SK-N-SH treated with all-trans-retinoic acid at 6 μM for 48 hours (cell line): ENCODE measurements around the gene SEC22A.

ENCODE experiments used
- ARNTL ChIP-seq: fragments of 450-650 bp; formaldehyde crosslinking; IDR thresholded peaks from 2 replicates; pipeline ENCODE4 v1.5.0; 2020; ENCODE audit warnings: low read depth, mild to moderate bottlenecking, moderate library complexity, borderline replicate concordance
- BACH2 ChIP-seq: fragments of 250-450 bp; sonication (Bioruptor Pico); IDR thresholded peaks from 2 replicates; pipeline ENCODE4 v1.9.0; 2021; ENCODE audit warnings: mild to moderate bottlenecking, borderline replicate concordance
- CSDC2 ChIP-seq: fragments of 250-450 bp; sonication (Bioruptor Pico); IDR thresholded peaks from 2 replicates; pipeline ENCODE4 v1.5.0; 2020; ENCODE audit warnings: mild to moderate bottlenecking, moderate library complexity
- ESRRG ChIP-seq: fragments of 250-450 bp; sonication (Bioruptor Pico); IDR thresholded peaks from 2 replicates; pipeline ENCODE4 v1.6.1; 2021; ENCODE audit warnings: mild to moderate bottlenecking
- ISL1 ChIP-seq: fragments of 250-450 bp; sonication (Bioruptor Pico); IDR thresholded peaks from 2 replicates; pipeline ENCODE4 v2.1.2; 2022; ENCODE audit warnings: mild to moderate bottlenecking, moderate library complexity
- PATZ1 ChIP-seq: fragments of 250-450 bp; sonication (Bioruptor Pico); IDR thresholded peaks from 2 replicates; pipeline ENCODE4 v1.8.0; 2020; ENCODE audit warnings: mild to moderate bottlenecking, moderate library complexity, borderline replicate concordance
- POU6F1 ChIP-seq: fragments of 250-450 bp; sonication (Bioruptor Pico); IDR thresholded peaks from 2 replicates; pipeline ENCODE4 v1.8.0; 2021; ENCODE audit warnings: low read depth, mild to moderate bottlenecking, moderate library complexity, borderline replicate concordance
- TSHZ2 ChIP-seq: fragments of 250-450 bp; sonication (Bioruptor Pico); IDR thresholded peaks from 2 replicates; pipeline ENCODE4 v1.5.0; 2020; ENCODE audit warnings: mild to moderate bottlenecking, moderate library complexity
- ZFP3 ChIP-seq: fragments of 250-450 bp; sonication (Bioruptor Pico); IDR thresholded peaks from 2 replicates; pipeline ENCODE4 v1.5.0; 2020; ENCODE audit warnings: mild to moderate bottlenecking, moderate library complexity
- ZFP30 ChIP-seq: fragments of 450-650 bp; formaldehyde crosslinking; IDR thresholded peaks from 2 replicates; pipeline ENCODE4 v1.5.0; 2022; ENCODE audit warnings: mild to moderate bottlenecking, moderate library complexity
- ZNF565 ChIP-seq: fragments of 450-650 bp; formaldehyde crosslinking; conservative IDR thresholded peaks from 2 replicates; pipeline ENCODE4 v1.5.0; 2020; ENCODE audit warnings: low read depth, mild to moderate bottlenecking, moderate library complexity
- ZNF8 ChIP-seq: fragments of 450-650 bp; formaldehyde crosslinking; IDR thresholded peaks from 2 replicates; pipeline ENCODE4 v1.5.0; 2020; ENCODE audit warnings: mild to moderate bottlenecking, moderate library complexity

GRCh38 chr3:123271466-123272159 is 69.9 kb downstream of the SEC22A start:
- TF ChIP-seq BACH2 (CRISPR knock-in tag) (no peak), ZFP3 (no peak), CSDC2 (no peak), POU6F1 (CRISPR knock-in tag) (no peak), ISL1 (CRISPR knock-in tag) (no peak), ZNF565 (no peak), PATZ1 (CRISPR knock-in tag) (no peak), ZNF8 (no peak), ARNTL (no peak), TSHZ2 (CRISPR knock-in tag) (no peak), ESRRG (CRISPR knock-in tag) (no peak), ZFP30 (CRISPR knock-in tag) (no peak)
